ENCODE measurements around the gene CBX6. TPM values are rescaled to one million over a fixed set of nuclear protein-coding genes. Genes with fewer than 3 reads are reported as not detected.

CBX6 gene
- total RNA-seq, 2 experiments from 2014 or later, result 45.2 to 67.2 TPM

DNA sequence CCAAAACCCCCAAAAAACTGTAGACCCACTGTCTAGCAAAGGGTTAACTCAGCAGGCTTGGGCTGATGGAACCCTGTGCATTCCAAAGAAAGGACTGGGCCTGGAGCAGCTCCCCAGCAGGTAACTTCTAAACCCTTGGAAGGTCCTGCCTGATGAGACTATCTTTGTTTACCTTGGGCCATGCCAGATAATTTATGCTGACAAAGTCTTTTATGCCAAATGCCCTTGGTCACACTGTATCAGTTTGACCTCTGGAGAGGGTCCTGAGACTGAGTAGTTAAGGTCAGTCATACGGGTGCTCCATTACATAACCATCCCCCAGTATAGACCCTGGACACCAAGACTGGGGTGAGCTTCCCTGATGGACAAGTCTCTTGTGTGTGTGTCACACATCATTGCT is 56.2 kb downstream of the CBX6 start:
- Histone ChIP-seq H3K79me2 (ENCODE audit: insufficient read depth, low read depth, low read length) (no peaks in the 10 kb centered on the region), H3K36me3 (ENCODE audit: insufficient read depth, low read length) (no peaks in the 10 kb centered on the region), H2AFZ (ENCODE audit: low read length) (no peak overlapping the region), H4K20me1 (ENCODE audit: insufficient read depth, low read length) (no peaks in the 10 kb centered on the region), H3K9me2 (ENCODE audit: insufficient read depth, low read length) (no peaks in the 10 kb centered on the region), H3K4me3 (ENCODE audit: low read depth, low read length, poor library complexity, severe bottlenecking) (no peak overlapping the region), H3K4me2 (ENCODE audit: low read length) (no peak overlapping the region), H3K9me3 (ENCODE audit: low read length) (no peaks in the 10 kb centered on the region), H3K27ac (ENCODE audit: low read depth, low read length, poor library complexity, severe bottlenecking) (no peak overlapping the region), H3K4me1 (ENCODE audit: insufficient read depth, low read length, poor library complexity, severe bottlenecking) (no peaks in the 10 kb centered on the region)
- CTCF ChIA-PET (ENCODE audit: unreplicated experiment), result no interaction called here
- no TSS peak for BruUV-seq (replicated peaks)
- DNase-seq (ENCODE audit: low spot score), result no peak
- POLR2A ChIA-PET, result no interaction called here
- intact Hi-C loops (cut with micrococcal nuclease; ENCODE audit: unreplicated experiment), result no loop called here
- TF ChIP-seq, protein P1, sequence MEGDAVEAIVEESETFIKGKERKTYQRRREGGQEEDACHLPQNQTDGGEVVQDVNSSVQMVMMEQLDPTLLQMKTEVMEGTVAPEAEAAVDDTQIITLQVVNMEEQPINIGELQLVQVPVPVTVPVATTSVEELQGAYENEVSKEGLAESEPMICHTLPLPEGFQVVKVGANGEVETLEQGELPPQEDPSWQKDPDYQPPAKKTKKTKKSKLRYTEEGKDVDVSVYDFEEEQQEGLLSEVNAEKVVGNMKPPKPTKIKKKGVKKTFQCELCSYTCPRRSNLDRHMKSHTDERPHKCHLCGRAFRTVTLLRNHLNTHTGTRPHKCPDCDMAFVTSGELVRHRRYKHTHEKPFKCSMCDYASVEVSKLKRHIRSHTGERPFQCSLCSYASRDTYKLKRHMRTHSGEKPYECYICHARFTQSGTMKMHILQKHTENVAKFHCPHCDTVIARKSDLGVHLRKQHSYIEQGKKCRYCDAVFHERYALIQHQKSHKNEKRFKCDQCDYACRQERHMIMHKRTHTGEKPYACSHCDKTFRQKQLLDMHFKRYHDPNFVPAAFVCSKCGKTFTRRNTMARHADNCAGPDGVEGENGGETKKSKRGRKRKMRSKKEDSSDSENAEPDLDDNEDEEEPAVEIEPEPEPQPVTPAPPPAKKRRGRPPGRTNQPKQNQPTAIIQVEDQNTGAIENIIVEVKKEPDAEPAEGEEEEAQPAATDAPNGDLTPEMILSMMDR (conservative IDR thresholded peaks at IDR 0.05; ENCODE audit: low read length), result no peak
- no peak for TF ChIP-seq EZH2phosphoT487 (IDR thresholded peaks at IDR 0.05; ENCODE audit: borderline replicate concordance, low read depth, low read length)

Other genes with a start within 250 kb of the CBX6 start
- 0.16 and 0.23 TPM in 2 replicates for gene FAM227A, start 215.8 kb downstream of the CBX6 start, total RNA-seq (2014; rRNA removed; shearing (Covaris generic))
- 0.57 and 0.72 TPM in 2 replicates for gene FAM227A, start 215.8 kb downstream of the CBX6 start, total RNA-seq (2022)
- 3.5 and 10.5 TPM in 2 replicates for gene CBY1, start 215.6 kb downstream of the CBX6 start, total RNA-seq (2014; rRNA removed; shearing (Covaris generic))
- 12.8 and 15.1 TPM in 2 replicates for gene CBY1, start 215.6 kb downstream of the CBX6 start, total RNA-seq (2022)
- 51.8 and 61.7 TPM in 2 replicates for gene TOMM22, start 190.3 kb downstream of the CBX6 start, total RNA-seq (2014; rRNA removed; shearing (Covaris generic))
- gene TOMM22, start 190.3 kb downstream of the CBX6 start, total RNA-seq (2022), result 99.6 and 114 TPM in 2 replicates
- gene JOSD1, start 171.3 kb downstream of the CBX6 start, total RNA-seq (2014; rRNA removed; shearing (Covaris generic)), result 46.6 and 50.4 TPM in 2 replicates
- gene JOSD1, start 171.3 kb downstream of the CBX6 start, total RNA-seq (2022), result 54.7 and 56.3 TPM in 2 replicates
- 46.1 and 51.1 TPM in 2 replicates for gene GTPBP1, start 166.3 kb downstream of the CBX6 start, total RNA-seq (2014; rRNA removed; shearing (Covaris generic))
- 95.0 and 97.5 TPM in 2 replicates for gene GTPBP1, start 166.3 kb downstream of the CBX6 start, total RNA-seq (2022)
- gene SUN2, start 116.2 kb downstream of the CBX6 start, total RNA-seq (2014; rRNA removed; shearing (Covaris generic)), result 59.1 and 67.6 TPM in 2 replicates
- 80.2 and 95.7 TPM in 2 replicates for gene SUN2, start 116.2 kb downstream of the CBX6 start, total RNA-seq (2022)
- 6.8 and 7.1 TPM in 2 replicates for gene DNAL4, start 78.1 kb downstream of the CBX6 start, total RNA-seq (2014; rRNA removed; shearing (Covaris generic))
- 6.4 and 6.6 TPM in 2 replicates for gene DNAL4, start 78.1 kb downstream of the CBX6 start, total RNA-seq (2022)
- not detected in 2 replicates for gene NPTXR, start 28.2 kb downstream of the CBX6 start, total RNA-seq (2014; rRNA removed; shearing (Covaris generic))
- gene NPTXR, start 28.2 kb downstream of the CBX6 start, total RNA-seq (2022), result 0.08 and 0.11 TPM in 2 replicates
- not detected in 2 replicates for gene APOBEC3A, start 85.4 kb upstream of the CBX6 start, total RNA-seq (2014; rRNA removed; shearing (Covaris generic))
- not detected in 2 replicates for gene APOBEC3A, start 85.4 kb upstream of the CBX6 start, total RNA-seq (2022)
- 0.49 and 1.7 TPM in 2 replicates for gene APOBEC3B, start 110.1 kb upstream of the CBX6 start, total RNA-seq (2014; rRNA removed; shearing (Covaris generic))
- gene APOBEC3B, start 110.1 kb upstream of the CBX6 start, total RNA-seq (2022), result 31.1 and 31.9 TPM in 2 replicates
- gene APOBEC3C, start 142.0 kb upstream of the CBX6 start, total RNA-seq (2014; rRNA removed; shearing (Covaris generic)), result 4.1 and 4.3 TPM in 2 replicates
- 74.0 and 82.6 TPM in 2 replicates for gene APOBEC3C, start 142.0 kb upstream of the CBX6 start, total RNA-seq (2022)
- gene APOBEC3D, start 148.9 kb upstream of the CBX6 start, total RNA-seq (2014; rRNA removed; shearing (Covaris generic)), result 11.6 and 13.1 TPM in 2 replicates
- gene APOBEC3D, start 148.9 kb upstream of the CBX6 start, total RNA-seq (2022), result 22.9 and 26.3 TPM in 2 replicates
- 3.7 and 3.9 TPM in 2 replicates for gene APOBEC3F, start 168.6 kb upstream of the CBX6 start, total RNA-seq (2014; rRNA removed; shearing (Covaris generic))
- gene APOBEC3F, start 168.6 kb upstream of the CBX6 start, total RNA-seq (2022), result 19.2 and 20.7 TPM in 2 replicates
- gene APOBEC3G, start 205.1 kb upstream of the CBX6 start, total RNA-seq (2014; rRNA removed; shearing (Covaris generic)), result 49.8 and 60.2 TPM in 2 replicates
- gene APOBEC3G, start 205.1 kb upstream of the CBX6 start, total RNA-seq (2022), result 34.4 and 36.7 TPM in 2 replicates
- gene APOBEC3H, start 225.0 kb upstream of the CBX6 start, total RNA-seq (2014; rRNA removed; shearing (Covaris generic)), result 0.15 and 1.2 TPM in 2 replicates
- gene APOBEC3H, start 225.0 kb upstream of the CBX6 start, total RNA-seq (2022), result 0.99 and 1.5 TPM in 2 replicates

All from OCI-LY7 (cell line).